ENCODE measurements around the gene DNAH2. TPM values are rescaled to one million over a fixed set of nuclear protein-coding genes. Genes with fewer than 3 reads are reported as not detected.

DNAH2 gene
- total RNA-seq, 1 experiment from 2014 or later, result 0.15 TPM

- Histone ChIP-seq H3K9ac (ENCODE audit: extremely low read depth, insufficient read length, low read length) (no peak overlapping the region), H3K4ac (ENCODE audit: low read depth, low read length) (no peak overlapping the region), H3K4me2 (ENCODE audit: insufficient read depth, insufficient read length, low read length) (no peak overlapping the region), H2AK5ac (ENCODE audit: insufficient read length, low read length) (no peak overlapping the region), H3K14ac (ENCODE audit: insufficient read depth, low read length) (no peak overlapping the region), H3K23ac (ENCODE audit: insufficient read length, low read depth, low read length) (no peak overlapping the region), H2BK5ac (ENCODE audit: insufficient read length, low read length) (no peak overlapping the region), H4K8ac (replicated peaks; ENCODE audit: insufficient read length, low read depth, low read length) (no peak overlapping the region), H3K27me3 (ENCODE audit: insufficient read depth, low read length) (no peaks in the 10 kb centered on the region), H4K5ac (ENCODE audit: insufficient read length, low read depth, low read length) (no peak overlapping the region), H3K27ac (ENCODE audit: insufficient read length, low read depth, low read length) (no peak overlapping the region), H3K4me1 (ENCODE audit: insufficient read depth, low read length) (no peaks in the 10 kb centered on the region; the same call in 1 of the 2 replicates), H3K9me3 (ENCODE audit: control insufficient read depth, low read depth, low read length) (no peaks in the 10 kb centered on the region), H2AFZ (ENCODE audit: low read length) (no peak overlapping the region), H3K79me2 (ENCODE audit: insufficient read depth, low read length) (no peaks in the 10 kb centered on the region), H2BK120ac (ENCODE audit: low read depth, low read length, poor library complexity, severe bottlenecking) (no peak overlapping the region), H2BK12ac (ENCODE audit: insufficient read length, low read depth, low read length) (no peak overlapping the region), H3T11ph (ENCODE audit: low read length) (no peak overlapping the region), H3K79me1 (ENCODE audit: insufficient read depth, low read depth, low read length, poor library complexity, severe bottlenecking) (no peaks in the 10 kb centered on the region), H3K56ac (ENCODE audit: insufficient read length, low read depth, low read length) (no peak overlapping the region), H2BK15ac (ENCODE audit: low read depth, low read length) (no peak overlapping the region), H4K20me1 (ENCODE audit: control insufficient read depth, insufficient read depth, insufficient read length) (no peaks in the 10 kb centered on the region), H3K18ac (ENCODE audit: insufficient read length, low read depth, low read length) (no peak overlapping the region), H3K23me2 (ENCODE audit: insufficient read length, low read depth, low read length, poor library complexity, severe bottlenecking) (peaks cover 5% of the 10 kb centered on the region), H2BK20ac (ENCODE audit: low read depth, low read length, poor library complexity, severe bottlenecking) (no peak overlapping the region), H4K91ac (ENCODE audit: insufficient read length, low read depth, low read length) (no peak overlapping the region)
- Mint-ChIP-seq H3K4me1 (peaks cover 8 to 9% of the 10 kb centered on the region in 2 experiments), H3K36me3 (ENCODE audit: insufficient read depth in 1 of 3, low read depth in 3 of 3) (no peaks in the 10 kb centered on the region), H3K4me3 (no peak overlapping the region), H3K9me3 (no peaks in the 10 kb centered on the region), H3K27me3 (ENCODE audit: low read depth) (peaks cover 6% of the 10 kb centered on the region), H3K27ac (no peak overlapping the region)
- TF ChIP-seq CTCF (conservative IDR thresholded peaks at IDR 0.05), result no peak
- WGBS (ENCODE audit: extremely low coverage, insufficient read length, low lambda C conversion rate), result no CpG with 5 or more reads among the region's 5 CpGs
- no peak for DNase-seq
Measured at GRCh38 chr17:7790150-7790549, 72.6 kb downstream of the DNAH2 start.
